ENCODE results near the gene PSMD3. TPM values are rescaled to one million over a fixed set of nuclear protein-coding genes. Genes with fewer than 3 reads are reported as not detected.

PSMD3 gene
- total and polyA plus RNA-seq, 2 experiments from 2014 or later = 92.1 to 114 TPM

- no peak overlapping the region for H2AFZ ChIP-seq
- H3K4me2 ChIP-seq = no peak overlapping the region
- H3K36me3 ChIP-seq (replicated peaks; ENCODE audit: insufficient read depth, low read depth) = no peaks in the 10 kb centered on the region
- 63% methylated on average over 5 of the region's 5 CpGs for WGBS (ENCODE audit: low lambda C conversion rate, missing lambda C conversion rate)
- no peaks in the 10 kb centered on the region for H3K27me3 ChIP-seq
- TF ChIP-seq EZH2 (IDR thresholded peaks at IDR 0.05; ENCODE audit: borderline replicate concordance) (no peak), EZH2phosphoT487 (IDR thresholded peaks at IDR 0.05; ENCODE audit: low read depth, severe bottlenecking, unreplicated experiment) (no peak), CTCF (IDR thresholded peaks at IDR 0.05; ENCODE audit: poor library complexity) (no peak)
- no peak overlapping the region for H3K27ac ChIP-seq
- peaks cover 8% of the 10 kb centered on the region for H3K4me1 ChIP-seq (ENCODE audit: insufficient read depth)
- H3K9me3 ChIP-seq (ENCODE audit: low read depth) = no peaks in the 10 kb centered on the region
- no peaks in the 10 kb centered on the region for H3K79me2 ChIP-seq
- H4K20me1 ChIP-seq (ENCODE audit: insufficient read depth, poor library complexity, severe bottlenecking) = no peaks in the 10 kb centered on the region
- no peaks in the 10 kb centered on the region for H3K9me2 ChIP-seq (replicated peaks; ENCODE audit: insufficient read depth)
- DNase-seq (ENCODE audit: low spot score) = no peak
- H3K4me3 ChIP-seq = no peak overlapping the region
Measured at GRCh38 chr17:39950871-39951348, 29.7 kb upstream of the PSMD3 start.

DNA sequence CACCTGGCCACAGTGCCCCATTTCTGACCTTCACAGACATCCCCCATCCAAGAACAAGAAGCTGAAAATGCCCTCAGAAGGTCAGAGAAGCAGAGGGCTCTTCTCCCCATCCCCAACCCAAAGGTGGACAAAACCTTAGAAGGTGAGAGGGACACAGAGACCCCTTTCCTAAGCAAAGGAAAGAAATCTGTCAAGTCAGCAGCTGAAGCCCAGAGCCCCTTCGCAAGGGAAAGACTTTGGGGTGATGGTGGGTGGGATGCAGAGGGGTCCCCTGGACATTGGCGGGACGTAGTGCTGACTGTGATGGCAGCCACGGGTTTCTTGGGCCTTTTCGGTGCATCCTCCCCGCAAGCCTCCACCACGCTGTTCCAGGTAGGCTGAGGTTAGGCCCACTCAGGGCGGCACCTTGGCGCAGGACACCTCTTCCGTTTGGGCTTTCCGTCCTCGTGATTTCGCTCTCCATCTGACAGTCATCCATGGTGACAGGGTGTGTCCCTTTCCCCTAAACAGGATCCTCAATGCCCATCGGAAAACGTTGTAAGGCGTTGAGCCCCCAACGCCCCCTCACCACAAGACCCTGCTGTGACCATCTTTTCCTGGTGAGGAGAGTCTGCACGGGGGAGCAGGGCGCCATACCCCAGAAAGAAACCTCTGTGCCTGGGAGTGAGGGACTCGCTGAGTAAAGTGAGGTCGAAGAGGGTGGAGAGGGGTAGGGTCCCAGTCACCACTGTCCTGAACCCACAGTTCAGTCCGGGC lies 28.5 kb upstream of the PSMD3 start:
- no peaks in the 10 kb centered on the region for H3K36me3 ChIP-seq (replicated peaks; ENCODE audit: insufficient read depth, low read depth)
- no peak for DNase-seq (ENCODE audit: low spot score)
- no peak overlapping the region for H3K27ac ChIP-seq
- no peaks in the 10 kb centered on the region for H3K79me2 ChIP-seq
- WGBS (ENCODE audit: low lambda C conversion rate, missing lambda C conversion rate) = 67% methylated on average over 18 of the region's 22 CpGs
- H3K27me3 ChIP-seq = no peaks in the 10 kb centered on the region
- no peaks in the 10 kb centered on the region for H3K9me3 ChIP-seq (ENCODE audit: low read depth)
- TF ChIP-seq EZH2 (IDR thresholded peaks at IDR 0.05; ENCODE audit: borderline replicate concordance) (no peak), CTCF (IDR thresholded peaks at IDR 0.05; ENCODE audit: poor library complexity) (no peak), EZH2phosphoT487 (IDR thresholded peaks at IDR 0.05; ENCODE audit: low read depth, severe bottlenecking, unreplicated experiment) (no peak)
- H3K9me2 ChIP-seq (replicated peaks; ENCODE audit: insufficient read depth) = no peaks in the 10 kb centered on the region
- no peaks in the 10 kb centered on the region for H4K20me1 ChIP-seq (ENCODE audit: insufficient read depth, poor library complexity, severe bottlenecking)
- H2AFZ ChIP-seq = peak overlapping the region; percentile 89
- peaks cover 8% of the 10 kb centered on the region for H3K4me1 ChIP-seq (ENCODE audit: insufficient read depth)
- peak overlapping the region; percentile 92 for H3K4me2 ChIP-seq
- peak overlapping the region; percentile 27 for H3K4me3 ChIP-seq

DNA sequence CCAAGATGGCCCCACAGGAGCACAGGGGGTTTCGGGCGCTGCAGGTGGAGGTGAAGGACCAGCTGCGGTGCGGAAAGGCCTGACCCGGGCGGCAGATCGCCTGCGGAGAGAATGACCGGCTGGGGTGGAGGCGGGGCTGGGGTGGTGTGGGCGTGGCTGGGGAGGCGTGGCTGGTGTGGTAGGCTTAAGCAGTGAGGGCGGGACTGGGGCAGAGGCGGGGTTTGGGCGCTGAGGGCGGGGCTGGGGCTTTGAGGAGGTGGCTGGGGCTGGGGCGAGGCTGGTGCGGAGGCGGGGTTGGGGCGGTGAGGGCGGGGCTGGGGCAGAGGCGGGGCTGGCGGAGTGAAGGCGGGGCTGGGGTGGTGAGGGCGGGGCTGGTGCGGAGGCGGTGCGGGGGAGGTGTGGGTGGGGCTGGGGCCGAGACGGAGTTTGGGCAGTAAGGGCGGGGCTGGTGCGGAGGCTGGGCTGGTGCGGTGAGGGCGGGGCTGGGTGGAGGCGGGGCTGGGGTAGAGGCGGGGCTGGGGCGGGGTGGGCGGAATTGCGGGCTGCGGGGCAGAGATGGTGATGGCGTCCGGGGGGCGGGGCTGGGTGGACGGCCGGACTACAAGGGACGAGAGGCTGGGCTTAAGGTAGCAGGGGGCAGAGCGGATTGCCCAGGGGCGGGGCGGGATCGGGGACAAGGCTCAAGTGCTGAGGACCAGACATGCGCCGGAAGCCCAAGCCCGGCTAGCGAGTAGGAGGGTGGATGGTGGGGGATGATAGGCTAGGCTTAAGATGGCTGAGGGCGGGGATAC lies 27.7 kb upstream of the PSMD3 start:
- H3K27me3 ChIP-seq = no peaks in the 10 kb centered on the region
- H2AFZ ChIP-seq = peak overlapping the region; percentile 97
- peak overlapping the region; percentile 43 for H3K27ac ChIP-seq
- no peaks in the 10 kb centered on the region for H3K79me2 ChIP-seq
- 0% methylated on average over 9 of the region's 55 CpGs for WGBS (ENCODE audit: low lambda C conversion rate, missing lambda C conversion rate)
- DNase-seq (ENCODE audit: low spot score) = peak; percentile 98
- peaks cover 8% of the 10 kb centered on the region for H3K4me1 ChIP-seq (ENCODE audit: insufficient read depth)
- no peaks in the 10 kb centered on the region for H3K9me3 ChIP-seq (ENCODE audit: low read depth)
- H3K9me2 ChIP-seq (replicated peaks; ENCODE audit: insufficient read depth) = no peaks in the 10 kb centered on the region
- H3K4me2 ChIP-seq = peak overlapping the region; percentile 92
- no peaks in the 10 kb centered on the region for H4K20me1 ChIP-seq (ENCODE audit: insufficient read depth, poor library complexity, severe bottlenecking)
- H3K4me3 ChIP-seq = peak overlapping the region; percentile 27
- no peaks in the 10 kb centered on the region for H3K36me3 ChIP-seq (replicated peaks; ENCODE audit: insufficient read depth, low read depth)
- TF ChIP-seq EZH2 (IDR thresholded peaks at IDR 0.05; ENCODE audit: borderline replicate concordance) (no peak), EZH2phosphoT487 (IDR thresholded peaks at IDR 0.05; ENCODE audit: low read depth, severe bottlenecking, unreplicated experiment) (no peak), CTCF (IDR thresholded peaks at IDR 0.05; ENCODE audit: poor library complexity) (no peak)
